Measurements from ENCODE around the gene TMED9.
"Not testable (repeated sequence)": the region's sequence is repeated elsewhere in the genome, so short reads cannot be mapped to it uniquely, and the experiment has no call there.

Gene TMED9

DNA sequence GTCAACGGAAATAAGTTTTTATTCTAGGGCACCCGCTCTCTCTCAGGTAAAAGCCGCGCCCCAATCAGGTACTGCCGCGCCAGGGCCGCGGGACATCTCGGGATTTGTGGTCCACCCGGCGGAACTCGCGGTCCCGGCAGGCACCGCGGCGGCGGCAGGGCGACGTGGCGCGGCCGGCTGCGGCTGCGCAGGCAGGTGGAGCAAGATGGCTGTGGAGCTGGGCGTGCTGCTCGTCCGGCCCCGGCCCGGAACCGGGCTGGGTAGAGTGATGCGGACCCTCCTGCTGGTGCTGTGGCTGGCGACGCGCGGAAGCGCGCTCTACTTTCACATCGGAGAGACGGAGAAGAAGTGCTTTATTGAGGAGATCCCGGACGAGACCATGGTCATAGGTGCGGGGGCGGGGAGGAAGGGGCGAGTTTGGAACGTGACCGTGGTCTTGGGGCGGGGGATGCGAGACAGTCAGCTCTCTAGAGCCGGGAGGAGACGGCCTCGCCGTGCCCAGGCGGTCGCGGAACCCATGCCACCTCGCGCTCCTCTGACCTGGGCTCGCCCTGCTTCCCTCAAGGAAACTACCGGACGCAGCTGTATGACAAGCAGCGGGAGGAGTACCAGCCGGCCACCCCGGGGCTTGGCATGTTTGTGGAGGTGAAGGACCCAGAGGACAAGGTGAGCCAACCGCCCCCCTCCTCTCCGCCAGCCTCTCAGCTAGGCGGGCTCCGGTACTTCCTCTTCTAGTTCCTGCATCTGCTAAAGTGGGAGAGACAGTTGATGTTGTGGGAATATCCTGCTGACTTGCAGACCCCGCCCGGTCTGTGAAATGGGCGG is at the start of gene TMED9:
TSS of gene TMED9 (plus strand) at position 194 of the 825 bp plus-strand sequence. CDS start at position 206, 12 bp downstream.
- peak; percentile 85 for DNase-seq

- no peak for DNase-seq
Measured at GRCh38 chr5:177542816-177543465, 49.1 kb upstream of the TMED9 start.

- no peak for DNase-seq
Measured at GRCh38 chr5:177545487-177546257, 46.3 kb upstream of the TMED9 start.

DNA sequence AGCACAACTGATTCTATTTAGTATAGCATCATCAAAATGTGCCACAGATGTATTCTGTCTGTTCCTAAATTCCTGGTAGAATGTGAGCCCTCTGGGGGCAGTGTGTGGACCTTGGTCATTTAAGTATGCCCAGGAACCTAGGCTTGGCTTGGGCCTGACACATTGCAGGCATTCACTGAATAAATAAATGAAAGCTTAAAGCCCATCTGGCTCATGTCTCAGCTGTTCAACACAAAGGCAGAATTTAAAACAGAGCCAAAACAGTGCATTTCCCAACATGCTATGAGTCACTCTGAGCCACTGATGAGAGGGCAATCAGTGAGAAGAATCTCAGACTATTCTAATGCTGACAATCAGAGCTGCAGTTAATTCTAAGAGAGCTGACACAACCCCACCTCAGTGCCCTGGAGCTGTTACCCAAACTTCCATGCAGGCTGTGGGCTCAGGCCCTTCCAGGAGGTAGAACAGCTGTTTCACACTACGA is 45.7 kb upstream of the TMED9 start:
- DNase-seq = no peak

GRCh38 chr5:177547736-177548135 is 44.3 kb upstream of the TMED9 start:
- DNase-seq = no peak

DNA sequence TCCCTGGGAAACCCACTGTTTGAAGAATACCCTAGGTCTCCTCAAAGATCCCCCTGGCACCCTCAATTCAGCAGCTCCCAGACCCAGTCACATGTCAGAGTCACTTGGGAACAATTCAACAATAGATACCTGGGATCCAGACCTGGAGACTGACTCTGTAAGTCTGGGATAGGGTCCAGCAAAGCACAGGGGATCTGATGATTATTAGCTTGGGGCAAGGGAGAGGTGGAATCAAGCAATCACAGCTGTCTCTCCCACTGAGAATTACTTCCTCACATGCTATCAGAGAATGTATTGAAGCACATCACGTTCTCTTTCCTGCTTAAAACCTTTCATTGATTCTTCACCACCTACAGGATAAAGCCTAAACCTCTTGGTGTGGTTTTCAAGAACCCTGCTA is 43.5 kb upstream of the TMED9 start:
- DNase-seq = no peak

DNA sequence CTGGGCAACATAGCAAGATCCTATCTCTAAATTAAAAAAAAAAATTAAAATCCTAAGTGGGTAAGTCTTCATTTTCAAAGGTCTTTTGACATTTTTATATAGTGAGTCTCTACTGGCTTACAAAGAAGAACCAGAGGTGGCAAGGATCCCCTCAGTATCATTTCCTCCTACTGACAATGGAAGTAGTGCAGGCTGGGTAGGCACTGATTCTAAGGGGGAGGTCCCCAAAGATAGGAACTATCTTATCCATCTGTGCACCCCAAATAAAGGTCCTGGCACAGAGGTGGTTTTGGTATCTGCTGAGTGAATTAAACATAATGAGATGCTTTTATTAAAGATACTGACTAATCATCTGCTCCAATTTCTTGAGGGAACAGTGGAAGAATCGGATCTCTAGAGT is 41.9 kb upstream of the TMED9 start:
- no peak for DNase-seq

GRCh38 chr5:177552839-177553455 is 39.1 kb upstream of the TMED9 start:
- no peak for DNase-seq

GRCh38 chr5:177553671-177554429 is 38.2 kb upstream of the TMED9 start:
- DNase-seq = peak; percentile 39

DNA sequence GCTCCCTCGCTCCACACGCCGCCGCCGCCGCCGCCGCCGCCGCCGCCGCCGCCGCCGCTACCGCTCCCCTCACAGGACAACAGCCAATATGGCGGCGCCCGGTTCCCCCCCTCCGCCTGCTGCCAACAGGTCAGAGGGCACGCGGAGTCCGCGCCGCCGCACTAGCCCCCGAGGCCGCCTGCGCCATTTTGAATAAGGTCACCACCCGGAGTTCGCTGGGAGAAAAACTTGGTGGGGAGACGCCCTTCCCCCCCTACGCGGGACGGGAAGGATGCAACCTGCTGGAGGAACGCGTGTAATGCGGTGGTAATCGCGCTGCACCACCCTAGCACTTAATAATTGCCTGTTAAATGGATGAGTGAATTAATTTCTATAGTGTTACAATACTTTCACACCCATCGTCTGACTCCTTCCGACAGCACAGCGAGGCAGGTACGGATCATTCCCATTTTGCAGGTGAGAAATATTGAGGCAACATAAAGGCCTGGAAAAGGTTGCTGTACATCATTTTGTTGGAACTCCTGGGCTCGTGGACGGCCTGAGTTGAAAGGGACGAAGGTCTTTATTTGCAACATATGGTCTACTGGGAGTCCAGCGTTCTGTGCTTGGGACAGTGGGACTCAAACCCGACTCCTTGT is 37.4 kb upstream of the TMED9 start, which contains the start of gene FAM193B:
TSS of gene FAM193B (minus strand) at position 90 of the 638 bp plus-strand sequence. CDS start 105 bp downstream, outside the sequence.
- peak; percentile 88 for DNase-seq

DNA sequence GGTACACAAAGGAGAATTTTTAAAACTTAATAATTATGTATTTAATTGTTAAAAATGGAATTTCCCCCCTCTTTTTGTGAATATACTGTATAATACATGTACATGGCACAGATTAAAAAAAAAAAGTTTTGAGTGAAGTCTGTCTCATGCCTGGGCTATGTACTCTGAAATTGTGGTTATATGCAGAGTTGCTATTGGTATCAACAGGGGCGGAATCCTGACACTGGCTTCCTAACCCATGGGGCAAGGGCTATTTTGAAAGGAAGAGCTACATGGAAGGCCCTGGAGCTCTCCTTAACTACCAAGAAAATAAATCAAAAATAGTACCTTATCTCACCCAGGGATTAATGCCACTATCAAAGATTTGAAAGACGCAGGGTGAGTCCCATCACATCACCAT is 36.8 kb upstream of the TMED9 start:
- no peak for DNase-seq

- no peak for DNase-seq
Measured at GRCh38 chr5:177555665-177556064, 36.3 kb upstream of the TMED9 start.

- no peak for DNase-seq
Measured at GRCh38 chr5:177557041-177557647, 34.9 kb upstream of the TMED9 start.

- no peak for DNase-seq
Measured at GRCh38 chr5:177557796-177558195, 34.2 kb upstream of the TMED9 start.

DNA sequence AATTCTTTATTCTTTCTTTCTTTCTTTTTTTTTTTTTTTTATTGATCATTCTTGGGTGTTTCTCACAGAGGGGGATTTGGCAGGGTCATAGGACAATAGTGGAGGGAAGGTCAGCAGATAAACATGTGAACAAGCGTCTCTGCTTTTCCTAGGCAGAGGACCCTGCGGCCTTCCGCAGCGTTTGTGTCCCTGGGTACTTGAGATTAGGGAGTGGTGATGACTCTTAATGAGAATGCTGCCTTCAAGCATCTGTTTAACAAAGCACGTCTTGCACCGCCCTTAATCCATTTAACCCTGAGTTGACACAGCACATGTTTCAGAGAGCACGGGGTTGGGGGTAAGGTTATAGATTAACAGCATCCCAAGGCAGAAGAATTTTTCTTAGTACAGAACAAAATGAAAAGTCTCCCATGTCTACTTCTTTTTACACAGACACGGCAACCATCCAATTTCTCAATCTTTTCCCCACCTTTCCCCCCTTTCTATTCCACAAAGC is 32.5 kb upstream of the TMED9 start:
- DNase-seq = not testable (repeated sequence)

DNA sequence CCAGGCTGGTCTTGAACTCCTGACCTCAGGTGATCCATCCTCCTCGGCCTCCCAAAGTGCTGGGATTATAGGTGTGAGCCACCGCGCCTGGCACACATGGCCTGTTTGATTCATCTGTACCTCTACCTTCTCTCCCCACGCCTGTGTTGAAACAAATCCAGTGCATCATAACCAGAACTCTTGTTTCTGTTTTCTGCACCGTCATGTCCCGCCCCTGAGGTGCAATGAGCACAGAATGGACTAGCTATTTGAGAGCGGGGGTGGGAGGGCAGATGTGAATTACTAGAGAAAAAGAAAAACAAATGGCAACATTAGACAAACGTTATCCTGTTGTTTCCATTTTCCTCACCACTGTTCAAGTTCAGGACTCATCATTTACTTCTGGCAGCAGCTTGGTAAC is 27.0 kb upstream of the TMED9 start:
- DNase-seq = no peak

DNA sequence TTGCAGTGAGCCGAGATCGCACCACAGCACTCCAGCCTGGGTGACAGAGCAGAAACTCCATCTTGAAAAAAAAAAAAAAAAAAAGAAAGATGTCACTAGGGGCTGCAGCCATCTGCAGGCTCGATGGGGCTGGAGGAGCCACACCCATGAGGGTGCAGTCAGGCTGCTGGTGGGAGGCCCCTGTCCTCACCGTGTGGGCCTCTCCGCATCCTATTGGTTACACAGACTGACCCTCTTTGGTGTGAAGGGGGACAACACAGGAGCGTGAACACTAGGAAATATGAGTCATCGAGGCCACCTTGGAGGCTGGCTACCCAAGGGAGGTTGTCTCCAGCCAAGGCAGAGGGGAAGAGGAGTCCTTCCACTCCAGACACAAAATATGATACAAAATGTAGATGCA is 23.7 kb upstream of the TMED9 start:
- DNase-seq = no peak

GRCh38 chr5:177569894-177570293 is 22.1 kb upstream of the TMED9 start:
- no peak for DNase-seq

GRCh38 chr5:177575488-177575887 is 16.5 kb upstream of the TMED9 start:
- no peak for DNase-seq

- DNase-seq = peak; percentile 9
Measured at GRCh38 chr5:177576169-177576568, 15.8 kb upstream of the TMED9 start.

DNA sequence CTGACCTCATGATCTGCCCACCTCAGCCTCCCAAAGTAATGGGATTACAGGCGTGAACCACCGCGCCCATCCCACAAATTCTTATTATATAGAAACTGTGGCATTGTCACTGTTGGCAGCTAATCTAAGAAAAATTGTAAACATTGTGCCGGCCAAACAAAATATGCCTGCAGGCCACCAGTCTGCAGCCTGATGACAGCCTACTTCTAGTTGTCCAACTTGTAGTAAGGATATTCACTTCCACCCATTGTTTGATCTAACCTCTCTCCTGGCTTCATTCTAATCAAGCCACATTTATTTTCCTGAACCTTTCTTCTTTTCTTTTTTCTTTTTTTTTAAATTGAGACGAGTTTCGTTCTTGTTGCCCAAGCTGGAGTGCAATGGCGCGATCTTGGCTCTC is 13.7 kb upstream of the TMED9 start:
- DNase-seq = no peak

Measured in NCI-H146 (cell line).